ENCODE measurements around the gene GLRX5.
"Not testable (repeated sequence)": the region's sequence is repeated elsewhere in the genome, so short reads cannot be mapped to it uniquely, and the experiment has no call there.

Gene GLRX5

GRCh38 chr14:95499354-95499750 is 35.5 kb upstream of the GLRX5 start:
- peak; percentile 64 for DNase-seq

GRCh38 chr14:95500201-95500681 is 34.6 kb upstream of the GLRX5 start:
- DNase-seq, result no peak

GRCh38 chr14:95500772-95501401 is 34.0 kb upstream of the GLRX5 start:
- no peak for DNase-seq

- DNase-seq, result no peak
These were observed 32.4 kb upstream of the GLRX5 start for GRCh38 chr14:95502381-95502950.

GRCh38 chr14:95503365-95504134 is 31.3 kb upstream of the GLRX5 start:
- DNase-seq, result no peak

- no peak for DNase-seq
These were observed 30.5 kb upstream of the GLRX5 start for GRCh38 chr14:95504135-95505029.

- no peak for DNase-seq
These were observed 29.7 kb upstream of the GLRX5 start for GRCh38 chr14:95505030-95505589.

- DNase-seq, result peak; percentile 79
These were observed 27.7 kb upstream of the GLRX5 start for GRCh38 chr14:95507174-95507573.

- DNase-seq, result peak; percentile 58
These were observed 27.1 kb upstream of the GLRX5 start for GRCh38 chr14:95507701-95508103.

GRCh38 chr14:95508377-95508776 is 26.5 kb upstream of the GLRX5 start:
- DNase-seq, result no peak

GRCh38 chr14:95509495-95509894 is 25.4 kb upstream of the GLRX5 start:
- DNase-seq, result no peak

- DNase-seq, result not testable (repeated sequence)
These were observed 24.5 kb upstream of the GLRX5 start for GRCh38 chr14:95510344-95510743.

GRCh38 chr14:95510804-95511203 is 24.0 kb upstream of the GLRX5 start:
- DNase-seq, result no peak

- DNase-seq, result no peak
These were observed 23.2 kb upstream of the GLRX5 start for GRCh38 chr14:95511687-95512086.

GRCh38 chr14:95513291-95513690 is 21.6 kb upstream of the GLRX5 start:
- DNase-seq, result no peak

- no peak for DNase-seq
These were observed 20.4 kb upstream of the GLRX5 start for GRCh38 chr14:95514131-95515079.

GRCh38 chr14:95515080-95515489 is 19.8 kb upstream of the GLRX5 start:
- DNase-seq, result peak; percentile 32

GRCh38 chr14:95515596-95516552 is 19.0 kb upstream of the GLRX5 start:
- peak; percentile 62 for DNase-seq

- peak; percentile 59 for DNase-seq
These were observed 18.2 kb upstream of the GLRX5 start, which contains the start of gene SYNE3 for GRCh38 chr14:95516554-95517181. Gene SYNE3 (minus strand): TSS chr14:95516650. CDS start chr14:95475821, 40,829 bp downstream.
